GM19455 (cell line): ENCODE data around the gene PDF.
"Not testable (repeated sequence)": the region's sequence is repeated elsewhere in the genome, so short reads cannot be mapped to it uniquely, and the experiment has no call there.

Experiments used
- ATAC-seq: cut with Tn5 transposase; IDR thresholded peaks from one replicate; pipeline ENCODE4 v1.9.1; 2021; ENCODE audit not compliant: unreplicated experiment

Gene PDF

DNA sequence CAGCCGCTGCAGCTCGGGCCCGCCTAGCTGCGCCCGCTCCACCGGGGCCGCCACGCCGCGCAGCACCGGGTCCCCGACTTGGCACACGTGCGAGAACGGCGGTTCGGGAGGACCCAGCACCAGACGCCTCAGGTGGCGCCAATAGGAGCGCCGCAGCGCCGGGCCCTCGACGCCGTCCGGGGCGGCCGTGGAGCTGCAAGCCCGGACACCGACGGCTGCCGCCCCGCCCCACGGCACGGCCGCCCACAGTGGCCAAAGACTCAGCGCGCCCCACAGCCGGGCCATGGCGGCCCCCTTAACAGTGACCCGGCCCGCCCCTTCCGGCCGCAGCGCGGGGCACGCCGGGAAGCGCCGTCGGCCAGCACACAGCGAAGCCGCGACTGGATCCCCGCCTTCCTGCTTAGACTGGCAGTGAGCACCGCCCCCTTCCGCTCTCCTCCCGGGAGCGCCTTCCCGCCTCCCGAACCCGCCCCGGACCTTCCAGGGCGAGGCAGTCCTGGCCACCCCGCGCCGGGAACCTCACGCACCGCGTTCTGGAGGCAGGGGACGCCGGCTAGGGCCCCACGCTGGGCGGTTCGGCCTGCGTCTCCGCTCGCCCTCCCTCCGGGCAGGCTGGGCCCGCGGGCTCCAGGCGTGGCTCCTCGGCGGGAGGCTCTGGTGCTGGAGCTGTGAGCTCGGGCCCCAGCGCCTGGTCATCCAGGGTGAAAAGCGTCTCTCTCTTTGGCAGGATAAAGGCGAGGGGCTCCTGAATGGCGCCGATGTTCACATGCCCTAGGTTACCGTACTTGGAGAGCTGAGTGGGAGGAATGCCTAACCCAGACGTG lies at the start of gene PDF:
Gene PDF (minus strand): TSS at position 303 of the 824 bp plus-strand sequence. CDS start 18 bp downstream, at position 285.
- peak; percentile 88 for ATAC-seq

DNA sequence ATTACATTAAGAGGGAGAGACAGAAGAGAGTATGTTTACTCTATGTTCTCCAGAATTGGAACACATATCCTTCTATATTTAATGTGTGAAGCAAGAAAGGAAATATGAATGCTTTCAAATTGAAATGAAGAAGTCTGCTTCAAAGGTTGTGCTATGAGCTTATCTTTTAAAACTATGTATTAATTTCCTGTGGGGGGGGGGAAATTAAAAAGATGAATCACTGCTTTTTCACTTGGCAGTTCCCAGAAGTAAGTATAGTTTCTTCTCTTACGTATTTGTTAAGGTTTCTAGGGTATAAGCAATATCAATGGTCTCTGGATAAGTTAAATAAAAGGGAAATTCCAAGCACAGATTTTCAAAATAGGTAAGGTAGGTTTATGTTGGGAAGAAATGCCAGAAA lies 48.4 kb upstream of the PDF start:
- ATAC-seq: no peak

DNA sequence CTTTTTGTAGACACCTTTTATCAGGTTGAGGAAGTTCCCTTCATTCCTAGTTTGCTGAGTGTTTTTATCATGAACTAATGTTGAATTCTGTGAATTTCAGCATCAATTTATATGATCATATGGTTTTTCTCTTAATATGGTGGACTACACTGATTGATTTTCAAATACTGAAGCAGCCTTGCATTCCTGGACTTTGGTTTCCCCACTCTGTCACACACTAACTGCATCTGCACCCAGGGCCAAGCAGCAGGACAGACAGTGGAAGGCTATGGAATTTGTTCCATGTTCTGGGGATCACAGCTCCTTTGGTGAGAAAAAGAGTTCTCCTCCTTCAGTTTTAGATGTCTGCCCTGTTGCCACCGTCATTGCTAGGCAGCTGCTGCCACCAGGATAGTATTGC lies 47.6 kb upstream of the PDF start:
- ATAC-seq: no peak

GRCh38 chr16:69376393-69377059 lies 46.1 kb upstream of the PDF start:
- no peak for ATAC-seq

- ATAC-seq: no peak
These were observed 42.6 kb upstream of the PDF start for GRCh38 chr16:69373019-69373418.

DNA sequence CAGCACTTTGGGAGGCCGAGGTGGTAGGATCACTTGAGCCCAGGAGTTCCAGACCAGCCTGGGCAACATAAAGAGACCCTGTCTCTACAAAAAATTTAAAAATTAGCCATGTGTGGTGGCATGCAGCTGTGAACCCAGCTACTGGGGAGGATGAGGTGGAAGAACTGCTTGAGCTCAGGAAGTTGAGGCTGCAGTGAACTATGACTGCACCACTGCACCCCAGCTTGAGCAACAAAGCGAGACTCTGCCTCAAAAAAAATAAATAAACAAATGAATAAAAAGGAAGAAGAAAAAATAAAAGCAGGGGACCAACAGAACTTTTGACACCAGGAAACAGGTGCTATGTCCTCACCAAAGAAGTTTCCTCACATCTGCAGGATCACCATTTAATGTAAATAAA lies 41.2 kb upstream of the PDF start:
- ATAC-seq: no peak

- ATAC-seq: no peak
These were observed 38.5 kb upstream of the PDF start for GRCh38 chr16:69368866-69369265.

DNA sequence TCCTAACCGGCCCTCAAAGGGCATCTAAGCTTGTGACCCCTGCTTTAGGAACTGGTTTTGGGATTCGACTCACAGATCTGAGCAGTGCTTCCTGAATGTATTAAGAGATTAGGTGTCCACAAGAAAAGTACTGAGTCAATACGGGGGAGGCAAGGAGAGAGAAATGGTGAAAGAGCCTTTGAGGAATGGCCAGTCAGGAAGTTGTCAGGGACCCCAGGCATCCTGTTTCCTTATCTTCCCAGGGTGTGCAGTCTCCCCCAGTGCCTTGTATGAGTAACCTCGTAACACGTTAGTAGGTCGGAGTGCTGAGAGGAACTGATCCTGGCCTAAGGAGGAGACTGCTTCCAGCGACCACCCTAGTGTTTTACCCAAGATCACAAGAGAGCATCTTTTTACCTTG lies 37.6 kb upstream of the PDF start:
- no peak for ATAC-seq

DNA sequence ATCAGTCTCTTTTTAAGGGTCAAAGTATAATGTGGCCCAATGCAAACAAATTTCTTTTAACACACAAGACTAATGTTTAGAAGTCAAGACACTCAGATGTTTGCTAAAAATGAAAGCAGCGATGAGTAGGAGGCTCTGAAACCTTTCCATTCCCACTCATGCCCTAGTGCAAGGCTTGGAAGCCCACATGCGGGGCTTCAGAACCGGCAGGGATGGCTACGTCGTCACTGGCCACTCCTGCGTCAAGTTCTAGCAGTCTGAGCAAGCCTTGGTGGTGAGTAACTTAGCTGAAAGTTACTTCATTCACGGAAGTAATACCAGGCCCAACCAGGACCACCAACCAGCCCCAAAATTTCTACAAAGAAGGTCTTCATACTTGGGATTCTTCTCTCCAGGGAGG lies 36.0 kb upstream of the PDF start:
- ATAC-seq: no peak

DNA sequence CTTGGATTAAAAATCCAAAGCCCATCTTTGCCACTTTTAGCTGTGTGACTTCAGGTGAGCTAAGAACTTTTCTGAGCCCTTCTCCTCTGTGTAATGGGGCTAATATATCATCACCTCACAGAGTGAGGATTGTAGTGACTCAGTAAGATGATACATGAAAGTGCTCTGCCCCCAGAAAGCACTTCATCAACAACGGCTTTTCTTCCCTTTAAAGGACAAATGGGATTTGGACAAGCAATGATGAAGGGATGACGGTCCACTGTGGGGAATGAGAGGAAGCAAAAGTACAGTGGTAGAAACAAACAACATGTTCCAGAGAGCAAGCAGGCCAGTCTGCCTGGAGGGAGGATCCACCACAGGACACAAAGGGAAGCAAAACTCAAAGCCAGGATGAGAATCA lies 35.5 kb upstream of the PDF start:
- no peak for ATAC-seq

DNA sequence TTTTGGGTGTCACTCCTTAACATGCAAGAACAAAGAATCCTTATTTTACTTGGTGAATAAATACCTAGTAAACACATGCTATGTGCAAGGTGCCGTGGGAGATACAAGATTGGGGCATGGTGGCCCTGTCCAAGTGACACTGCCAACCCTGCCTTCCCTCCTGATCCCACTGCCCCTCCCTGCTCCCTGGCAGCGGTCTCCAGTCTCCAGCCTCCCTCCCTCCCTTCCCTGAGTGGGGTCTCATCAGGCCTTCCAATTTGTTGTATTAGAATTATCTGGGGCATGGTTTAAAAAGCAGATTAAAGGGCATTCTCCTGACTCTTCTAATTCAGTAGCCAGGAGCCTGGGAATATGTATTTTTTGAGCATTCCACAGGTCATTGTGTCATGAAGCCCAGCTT lies 33.7 kb upstream of the PDF start:
- ATAC-seq: no peak

GRCh38 chr16:69363281-69363717 lies 32.9 kb upstream of the PDF start:
- ATAC-seq: no peak

DNA sequence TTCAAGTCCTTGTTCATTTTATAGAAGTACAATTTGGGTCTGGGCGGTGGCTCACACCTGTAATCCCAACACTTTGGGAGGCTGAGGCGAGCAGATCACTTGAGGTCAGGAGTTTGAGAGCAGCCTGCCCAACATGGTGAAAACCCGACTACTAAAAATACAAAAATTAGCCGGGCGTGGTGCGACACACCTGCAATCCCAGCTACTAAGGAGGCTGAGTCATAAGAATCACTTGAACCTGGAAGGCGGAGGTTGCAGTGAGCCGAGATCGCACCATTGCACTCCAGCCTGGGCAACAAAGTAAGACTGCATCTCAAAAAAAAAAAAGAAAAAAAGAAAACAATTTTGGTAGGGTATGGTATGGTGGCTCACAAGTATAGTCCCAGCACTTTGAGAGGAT lies 29.7 kb upstream of the PDF start:
- not testable (repeated sequence) for ATAC-seq

DNA sequence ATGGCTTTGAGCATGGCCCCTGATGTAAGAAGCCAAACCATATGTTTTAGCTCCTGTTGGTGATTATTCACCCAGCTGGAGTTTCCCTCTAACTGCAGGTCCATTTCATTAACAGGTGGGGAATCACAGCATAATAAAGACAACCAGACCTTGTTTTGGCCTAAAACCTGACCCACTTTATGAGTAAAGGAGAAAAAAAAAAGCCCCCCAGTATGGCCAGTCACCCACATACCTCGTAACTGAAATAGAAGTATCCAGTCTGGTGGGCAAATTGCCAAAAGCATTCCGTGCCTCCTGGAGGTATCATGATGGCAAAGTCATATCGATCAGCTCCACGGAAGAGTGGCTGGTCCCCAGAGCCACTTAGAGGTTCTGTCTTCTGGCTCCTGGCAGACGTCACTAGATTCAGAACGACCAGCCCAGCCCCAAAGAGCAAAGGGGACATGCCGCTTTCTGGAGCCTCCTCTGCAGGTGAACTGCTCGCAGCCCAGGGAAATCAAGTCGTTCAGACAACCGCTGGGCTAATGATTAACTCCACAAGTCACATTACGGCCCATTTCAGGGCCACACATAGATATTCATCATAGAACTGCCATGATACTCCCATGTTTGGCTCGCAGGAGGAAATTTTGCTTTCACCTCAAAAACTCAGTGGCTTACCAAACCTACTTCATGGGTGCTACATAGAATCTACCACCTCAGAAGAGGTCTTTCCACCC lies 21.1 kb upstream of the PDF start, which contains the start of gene TMED6:
Gene TMED6 (minus strand): TSS at position 478 of the 719 bp plus-strand sequence. CDS start 33 bp downstream, at position 445.
- ATAC-seq: no peak

DNA sequence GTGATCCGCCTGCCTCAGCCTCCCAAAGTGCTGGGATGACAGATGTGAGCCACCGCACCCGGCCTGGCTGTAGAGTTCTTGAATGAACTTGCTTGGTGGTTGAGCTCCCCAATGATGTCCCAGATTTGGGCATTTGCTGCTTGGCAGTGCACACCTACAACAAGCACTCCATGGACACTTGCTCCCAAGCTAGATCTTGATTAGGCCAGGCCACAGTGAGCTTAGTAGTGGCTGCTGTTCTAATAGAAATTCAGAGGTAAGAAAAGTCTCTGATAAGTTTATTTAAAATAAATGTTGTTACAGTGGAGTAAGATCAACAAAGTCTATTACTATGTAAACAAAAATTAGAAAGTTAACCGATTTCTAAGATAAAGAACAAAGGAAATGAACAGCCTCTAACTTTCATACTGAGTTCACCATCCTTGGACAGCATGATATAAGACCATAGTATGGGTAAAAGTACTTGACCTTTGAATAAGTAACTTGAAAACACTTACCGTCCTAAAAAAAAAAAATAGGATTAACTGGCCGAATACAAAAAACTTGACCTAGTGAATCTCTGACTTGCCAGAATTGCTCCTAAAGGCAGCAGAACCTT lies 20.2 kb upstream of the PDF start:
- no peak for ATAC-seq

DNA sequence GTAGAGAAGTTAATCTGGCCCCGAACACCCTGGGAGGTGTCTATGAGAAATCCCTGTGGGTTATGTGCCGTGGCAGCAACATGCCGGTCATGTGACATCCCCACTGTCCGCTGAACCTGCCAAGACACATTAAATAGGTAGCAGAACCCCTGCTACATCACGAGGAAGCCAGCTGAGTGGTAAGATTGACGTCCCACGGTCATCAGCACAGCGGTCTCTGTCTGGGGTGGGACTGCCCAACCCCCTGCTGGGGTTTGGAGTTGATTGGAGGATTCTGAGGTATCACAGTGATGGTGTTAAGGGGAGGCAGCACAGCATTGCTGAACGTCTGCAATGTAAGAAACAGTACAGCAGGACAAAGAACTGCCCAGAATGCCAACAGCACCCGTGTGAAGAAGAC lies 19.1 kb upstream of the PDF start:
- no peak for ATAC-seq

DNA sequence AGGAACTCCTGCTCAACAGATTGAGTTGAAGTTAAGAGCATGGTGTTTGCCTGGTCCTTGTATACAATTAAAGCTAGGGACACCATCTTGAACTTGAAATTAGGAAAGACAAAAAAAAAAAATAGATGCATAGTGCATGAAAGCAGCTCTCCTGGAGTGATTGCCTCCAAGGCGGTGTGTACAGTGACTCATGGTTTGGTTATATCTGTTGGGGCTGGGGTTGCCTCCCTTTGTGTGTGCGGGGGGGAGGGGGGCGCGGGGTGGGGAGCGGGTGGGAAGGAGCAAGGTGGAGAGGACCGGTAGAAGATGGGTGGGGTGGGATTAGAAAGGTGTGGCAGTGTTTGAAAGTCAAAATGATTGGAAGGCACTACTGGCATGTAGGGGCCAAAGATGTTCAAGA lies 17.8 kb upstream of the PDF start:
- ATAC-seq: no peak

DNA sequence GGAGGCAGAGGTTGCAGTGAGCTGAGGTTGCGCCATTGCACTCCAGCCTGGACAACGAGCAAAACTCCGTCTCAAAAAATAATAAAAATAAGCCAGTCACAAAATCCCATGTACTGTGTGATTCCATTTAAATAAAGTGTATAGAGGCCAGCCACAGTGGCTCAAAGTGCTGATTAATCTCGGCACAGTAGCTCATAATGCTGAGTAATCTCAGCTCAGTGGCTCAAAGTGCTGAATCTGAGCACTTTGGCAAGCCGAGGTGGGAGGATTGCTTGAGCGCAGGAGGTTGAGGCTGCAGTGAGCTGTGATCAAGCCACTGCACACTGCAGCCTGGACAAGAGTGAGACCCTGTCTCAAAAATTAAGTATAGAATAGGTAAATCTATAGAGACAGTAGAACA lies 16.3 kb upstream of the PDF start:
- ATAC-seq: no peak

DNA sequence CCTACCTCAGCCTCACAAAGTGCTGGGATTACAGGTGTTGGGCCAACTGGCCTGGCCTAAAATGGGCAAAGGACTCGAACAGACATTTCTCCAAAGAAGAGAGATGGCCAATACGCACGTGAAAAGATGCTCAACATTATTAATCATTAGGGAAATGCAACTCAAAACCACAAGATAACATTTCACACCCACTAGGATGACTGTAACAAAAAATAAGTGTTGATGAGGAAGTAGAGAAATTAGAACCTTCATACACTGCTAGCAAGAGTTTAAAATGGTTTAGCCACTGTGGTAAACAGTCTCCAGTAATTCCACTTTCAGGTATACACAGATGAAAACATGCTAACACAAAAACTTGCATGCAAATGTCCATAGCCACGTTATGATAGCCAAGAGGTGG lies 15.5 kb upstream of the PDF start:
- no peak for ATAC-seq

- ATAC-seq: no peak
These were observed 13.8 kb upstream of the PDF start for GRCh38 chr16:69344171-69344570.

- ATAC-seq: no peak
These were observed 9.8 kb upstream of the PDF start for GRCh38 chr16:69340095-69340644.
